HG03135 (cell line): ENCODE measurements around the gene AHSG.

Experiments
- ATAC-seq: cut with Tn5 transposase; IDR thresholded peaks from one replicate; pipeline ENCODE4 v1.9.1; 2021; ENCODE audit warnings: mild to moderate bottlenecking, moderate library complexity; ENCODE audit not compliant: unreplicated experiment

Gene AHSG

GRCh38 chr3:186637686-186638085, 24.8 kb downstream of the AHSG start:
- ATAC-seq, result no peak

- no peak for ATAC-seq
Measured at GRCh38 chr3:186638259-186638658, 25.4 kb downstream of the AHSG start.

GRCh38 chr3:186639778-186640472, 27.1 kb downstream of the AHSG start, which contains the start of gene FETUB:
TSS of gene FETUB (plus strand) at chr3:186640399. CDS start at chr3:186640461, 62 bp downstream.
- no peak for ATAC-seq

- ATAC-seq, result no peak
Measured at GRCh38 chr3:186640473-186640818, 27.6 kb downstream of the AHSG start.

- ATAC-seq, result no peak
Measured at GRCh38 chr3:186640929-186641328, 28.1 kb downstream of the AHSG start.

GRCh38 chr3:186642014-186642413, 29.2 kb downstream of the AHSG start:
- ATAC-seq, result no peak

GRCh38 chr3:186643493-186643892, 30.6 kb downstream of the AHSG start:
- no peak for ATAC-seq

GRCh38 chr3:186644683-186645082, 31.8 kb downstream of the AHSG start:
- no peak for ATAC-seq

GRCh38 chr3:186646106-186646505, 33.2 kb downstream of the AHSG start:
- no peak for ATAC-seq

GRCh38 chr3:186646841-186647240, 34.0 kb downstream of the AHSG start:
- ATAC-seq, result no peak

- ATAC-seq, result no peak
Measured at GRCh38 chr3:186648851-186649250, 36.0 kb downstream of the AHSG start.

GRCh38 chr3:186651678-186652215, 38.9 kb downstream of the AHSG start:
- no peak for ATAC-seq

- ATAC-seq, result peak; percentile 95
Measured at GRCh38 chr3:186653080-186653707, 40.3 kb downstream of the AHSG start.

GRCh38 chr3:186653984-186654383, 41.1 kb downstream of the AHSG start:
- no peak for ATAC-seq

- ATAC-seq, result no peak
Measured at GRCh38 chr3:186663361-186664118, 50.7 kb downstream of the AHSG start.

GRCh38 chr3:186664119-186664495, 51.2 kb downstream of the AHSG start:
- no peak for ATAC-seq

GRCh38 chr3:186664506-186664905, 51.6 kb downstream of the AHSG start:
- ATAC-seq, result no peak

GRCh38 chr3:186665625-186666188, 52.8 kb downstream of the AHSG start, which contains the start of gene HRG:
TSS of gene HRG (plus strand) at chr3:186666014. CDS start at chr3:186666032, 18 bp downstream.
- no peak for ATAC-seq

GRCh38 chr3:186668426-186668825, 55.6 kb downstream of the AHSG start:
- ATAC-seq, result no peak

GRCh38 chr3:186669378-186670084, 56.7 kb downstream of the AHSG start:
- no peak for ATAC-seq

GRCh38 chr3:186670155-186670554, 57.3 kb downstream of the AHSG start:
- no peak for ATAC-seq
